GM12865 (cell line): ENCODE data around the gene ADSS2.
"Not testable (repeated sequence)": the region's sequence is repeated elsewhere in the genome, so short reads cannot be mapped to it uniquely, and the experiment has no call there.

Experiments
- DNase-seq: peaks from one replicate; pipeline ENCODE4 v3.0.0; 2010; ENCODE audit warnings: low read depth
- H3K4me3 ChIP-seq: 2 replicates; pipeline ENCODE4 v1.5.1; 2011; ENCODE audit warnings: mild to moderate bottlenecking, low read depth, low read length, control low read depth
- CTCF ChIP-seq: IDR thresholded peaks from 2 replicates; pipeline ENCODE4 v1.5.1; 2011; ENCODE audit warnings: low read length, control low read depth, low read depth, inconsistent platforms; ENCODE audit not compliant: insufficient read depth; ENCODE audit errors: missing control alignments

ADSS2 gene

DNA sequence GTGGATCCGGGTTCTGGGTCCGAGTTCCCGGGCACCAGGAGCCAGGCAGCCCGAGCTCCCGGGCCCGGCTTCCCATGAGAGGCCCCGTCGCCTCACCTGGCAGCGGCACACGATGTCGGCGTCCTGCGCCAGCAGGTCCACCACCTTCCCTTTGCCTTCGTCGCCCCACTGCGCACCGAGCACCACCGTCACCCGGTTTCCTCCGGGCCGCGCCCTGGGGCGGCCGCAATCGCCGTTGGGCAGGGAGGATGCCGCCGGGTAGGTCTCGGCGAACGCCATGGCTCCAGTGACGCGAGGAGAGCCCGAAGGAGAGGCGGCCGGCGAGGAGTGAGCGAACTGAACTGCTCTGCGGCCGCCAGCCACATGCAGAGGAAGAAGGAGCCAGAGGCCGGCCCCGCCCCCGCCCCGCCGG, at the start of gene ADSS2:
Gene ADSS2, minus strand, starts transcription at position 371 of the 412 bp plus-strand sequence. Its CDS starts 92 bp downstream, at position 279.
- no peak for DNase-seq
- no peak for TF ChIP-seq CTCF
- peak within 1 kb of the TSS; percentile 91 for H3K4me3 ChIP-seq

DNA sequence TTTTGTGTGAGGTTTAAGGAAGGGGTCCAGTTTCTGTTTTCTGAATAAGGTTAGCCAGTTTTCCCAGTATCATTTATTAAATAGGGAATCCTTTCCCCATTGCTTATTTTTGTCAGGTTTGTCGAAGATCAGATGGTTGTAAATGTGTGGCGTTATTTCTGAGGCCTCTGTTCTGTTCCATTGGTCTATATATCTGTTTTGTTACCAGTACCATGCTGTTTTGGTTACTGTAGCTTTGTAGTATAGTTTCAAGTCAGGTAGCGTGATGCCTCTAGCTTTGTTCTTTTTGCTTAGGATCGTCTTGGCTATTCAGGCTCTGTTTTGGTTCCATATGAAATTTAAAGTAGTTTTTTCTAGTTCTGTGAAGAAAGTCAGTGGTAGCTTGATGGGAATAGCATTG, 48.8 kb upstream of the ADSS2 start:
- not testable (repeated sequence) for DNase-seq

GRCh38 chr1:244499484-244499883, 47.8 kb upstream of the ADSS2 start:
- not testable (repeated sequence) for DNase-seq

More for the DNA sequence above, 48.8 kb upstream of the ADSS2 start:
- not testable (repeated sequence) for H3K4me3 ChIP-seq

GRCh38 chr1:244497805-244498204, 46.1 kb upstream of the ADSS2 start:
- no peak for TF ChIP-seq CTCF
- DNase-seq: no peak
- H3K4me3 ChIP-seq: no peak overlapping the region

More at GRCh38 chr1:244499484-244499883, 47.8 kb upstream of the ADSS2 start:
- not testable (repeated sequence) for H3K4me3 ChIP-seq

DNA sequence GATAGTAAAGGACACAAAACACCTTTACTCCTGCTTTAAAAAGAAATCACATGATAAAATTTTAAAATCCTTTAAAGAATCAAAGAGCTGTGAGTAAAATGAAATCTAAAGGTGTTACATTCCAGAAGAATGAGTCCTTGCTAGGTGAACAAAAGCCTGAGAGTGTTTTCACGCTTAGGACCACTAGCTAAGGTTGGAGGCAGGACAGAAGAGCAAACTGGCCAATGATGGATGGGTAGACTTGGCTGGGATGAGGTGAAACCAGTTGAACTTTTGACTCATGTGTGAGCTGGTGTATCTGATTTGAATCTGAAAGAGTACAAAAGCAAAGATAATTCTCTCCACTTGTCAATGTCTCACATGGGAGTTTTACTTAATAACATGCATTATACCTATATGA, 44.5 kb upstream of the ADSS2 start:
- no peak for DNase-seq
- no peak overlapping the region for H3K4me3 ChIP-seq
- TF ChIP-seq CTCF: no peak

- no peak overlapping the region for H3K4me3 ChIP-seq
- no peak for TF ChIP-seq CTCF
- DNase-seq: no peak
These were observed 42.9 kb upstream of the ADSS2 start for GRCh38 chr1:244494653-244495052.

DNA sequence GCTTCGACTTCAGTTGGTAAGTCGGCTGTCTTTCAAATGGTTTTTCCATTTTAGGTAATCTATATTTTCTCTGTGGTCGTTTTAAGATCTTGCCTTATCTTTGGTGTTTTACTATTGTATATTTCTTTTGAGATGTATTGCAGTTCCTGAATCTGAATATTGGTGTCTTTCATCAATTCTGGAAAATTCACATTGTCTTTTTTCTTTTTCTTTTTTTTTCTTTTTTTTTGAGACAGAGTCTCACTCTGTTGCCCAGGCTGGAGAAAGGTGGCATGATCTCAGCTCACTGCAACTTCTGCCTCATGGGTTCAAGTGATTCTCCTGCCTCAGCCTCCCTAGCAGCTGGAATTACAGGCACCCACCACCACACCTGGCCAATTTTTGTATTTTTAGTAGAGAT, 33.3 kb upstream of the ADSS2 start:
- H3K4me3 ChIP-seq, DNase-seq: not testable (repeated sequence)

DNA sequence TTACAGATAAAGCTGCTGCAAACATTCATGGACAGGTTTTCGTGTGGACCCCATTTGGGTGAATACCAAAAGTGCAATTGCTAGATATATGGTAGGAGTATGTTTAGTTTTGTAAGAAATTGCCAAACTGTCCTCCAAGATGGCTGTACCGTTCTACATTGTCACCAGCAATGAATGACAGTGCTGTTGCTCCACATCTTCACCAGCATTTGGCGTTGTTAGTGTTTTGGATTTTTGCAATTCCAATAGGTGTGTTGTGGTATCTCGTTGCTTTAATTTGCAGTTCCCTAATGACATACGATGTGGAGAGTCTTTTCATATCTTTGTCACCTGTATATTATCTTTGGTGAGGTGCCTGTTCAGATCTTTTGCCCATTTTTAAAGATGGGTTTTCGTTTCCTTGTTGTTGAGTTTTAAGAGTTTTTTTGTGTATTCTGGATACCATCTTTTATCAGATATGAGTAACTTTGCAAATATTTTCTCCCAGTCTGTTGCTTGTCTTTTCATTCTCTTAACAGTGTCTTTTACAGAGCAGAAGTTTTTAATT, 21.4 kb upstream of the ADSS2 start:
- TF ChIP-seq CTCF: no peak
- H3K4me3 ChIP-seq: no peak overlapping the region
- DNase-seq: no peak

DNA sequence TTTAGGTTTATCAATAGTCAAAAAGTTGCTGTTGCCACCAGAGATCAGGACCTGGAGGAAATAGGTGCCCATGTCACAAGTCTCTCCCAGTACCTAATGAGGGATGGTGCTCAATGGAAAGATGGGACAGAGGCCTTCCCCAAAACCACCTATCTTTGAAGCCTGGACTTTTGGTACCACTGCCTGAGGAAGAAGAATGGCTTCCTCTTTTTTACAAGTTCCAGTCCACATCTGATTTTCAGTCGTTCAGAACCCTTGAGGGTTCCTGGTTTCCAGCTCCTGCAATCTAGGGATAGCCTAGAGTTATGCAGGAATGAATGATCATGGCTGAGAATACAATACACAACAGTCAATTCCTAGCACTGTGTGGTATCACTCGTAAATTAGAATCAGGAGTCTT, 15.0 kb upstream of the ADSS2 start:
- no peak for DNase-seq
- no peak overlapping the region for H3K4me3 ChIP-seq
- TF ChIP-seq CTCF: no peak
